GM23248 (cell line): Measurements from ENCODE around the gene ELOF1. TPM values are rescaled to one million over a fixed set of nuclear protein-coding genes. Genes with fewer than 3 reads are reported as not detected.

Experiments used
- DNase-seq: peaks from one replicate; pipeline ENCODE4 v3.0.0-alpha.2; 2015
- H2AFZ ChIP-seq: fragments of 200-600 bp; sonication (generic); 2 replicates; pipeline ENCODE4 v1.6.1; 2016; ENCODE audit warnings: antibody characterized with exemption
- H3F3A ChIP-seq: fragments of 200-600 bp; sonication (generic); 2 replicates; pipeline ENCODE4 v1.6.1; 2016; ENCODE audit warnings: mild to moderate bottlenecking, antibody characterized with exemption, mixed run types; ENCODE audit not compliant: insufficient read depth
- H3K27ac ChIP-seq: fragments of 200-600 bp; sonication (generic); 2 replicates; pipeline ENCODE4 v1.5.1; 2016; ENCODE audit warnings: mild to moderate bottlenecking
- H3K27me3 ChIP-seq: fragments of 200-600 bp; sonication (generic); replicated peaks from 2 replicates; pipeline ENCODE4 v1.6.1; 2016; ENCODE audit warnings: mild to moderate bottlenecking; ENCODE audit not compliant: insufficient read depth
- H3K36me3 ChIP-seq: fragments of 200-600 bp; sonication (generic); 2 replicates; pipeline ENCODE4 v1.6.1; 2016; ENCODE audit warnings: low read depth, mild to moderate bottlenecking
- H3K4me1 ChIP-seq: fragments of 200-600 bp; sonication (generic); 2 replicates; pipeline ENCODE4 v1.6.1; 2016; ENCODE audit warnings: mild to moderate bottlenecking; ENCODE audit not compliant: insufficient read depth
- H3K4me2 ChIP-seq: fragments of 200-600 bp; sonication (generic); one replicate; pipeline ENCODE4 v1.6.1; 2016; ENCODE audit warnings: mild to moderate bottlenecking; ENCODE audit not compliant: unreplicated experiment
- H3K4me3 ChIP-seq: fragments of 200-600 bp; sonication (generic); 2 replicates; pipeline ENCODE4 v1.5.1; 2016; ENCODE audit warnings: mild to moderate bottlenecking
- H3K79me2 ChIP-seq: fragments of 200-600 bp; sonication (generic); 2 replicates; pipeline ENCODE4 v1.6.1; 2016; ENCODE audit warnings: mild to moderate bottlenecking; ENCODE audit not compliant: insufficient read depth
- H3K9ac ChIP-seq: fragments of 200-600 bp; sonication (generic); 2 replicates; pipeline ENCODE4 v1.6.1; 2016; ENCODE audit warnings: mild to moderate bottlenecking
- H3K9me2 ChIP-seq: fragments of 200-600 bp; sonication (generic); 2 replicates; pipeline ENCODE4 v1.6.1; 2016; ENCODE audit warnings: mixed run types, mild to moderate bottlenecking, moderate library complexity; ENCODE audit not compliant: insufficient read depth
- H3K9me3 ChIP-seq: fragments of 200-600 bp; sonication (generic); one replicate; pipeline ENCODE4 v1.6.1; 2017; ENCODE audit warnings: low read depth
- H4K20me1 ChIP-seq: fragments of 200-600 bp; sonication (generic); 2 replicates; pipeline ENCODE4 v1.6.0; 2016; ENCODE audit not compliant: insufficient read depth
- EZH2 ChIP-seq: fragments of 200-600 bp; sonication (generic); IDR thresholded peaks from 2 replicates; pipeline ENCODE4 v1.6.1; 2018; ENCODE audit warnings: antibody characterized with exemption, mild to moderate bottlenecking; ENCODE audit not compliant: insufficient read depth, poor library complexity, severe bottlenecking
- EZH2phosphoT487 ChIP-seq: fragments of 200-600 bp; sonication (generic); IDR thresholded peaks from 2 replicates; pipeline ENCODE4 v1.6.1; 2018; ENCODE audit warnings: antibody characterized with exemption, moderate library complexity, mild to moderate bottlenecking, low read depth; ENCODE audit not compliant: insufficient read depth
- WGBS, 2 experiments: methylation state at CpG; one replicate each; pipeline ENCODE4 v1.1.6; 2015 to 2017; ENCODE audit warnings: low lambda C conversion rate in 2 of 2, low coverage in 1 of 2; ENCODE audit errors: missing lambda C conversion rate in 2 of 2; 5-methylcytosine and 5-hydroxymethylcytosine counted together
- in situ Hi-C: fragments of 300-500 bp; cut with MboI; formaldehyde crosslinking; loops from 2 replicates; pipeline ENCODE4 v1.15.0; 2020
- polyA plus RNA-seq: library from polyadenylated mRNA; unstranded; fragments of >200 nt; fragmentation: Nextera tagmentation; extraction: Ambion mirVana; gene quantifications from 2 replicates; pipeline ENCODE4 v1.2.1, GENCODE V29; 2016
- total RNA-seq: library from RNA; depleted of rRNA; stranded (reverse); fragments of >200 nt; shearing (Covaris generic); gene quantifications from 2 replicates; pipeline ENCODE4 v1.2.3, GENCODE V29; 2014

Gene ELOF1
- total and polyA plus RNA-seq, 2 experiments from 2014 or later = 50.6 to 71.8 TPM

GRCh38 chr19:11539495-11540365, 19.3 kb downstream of the ELOF1 start:
- Histone ChIP-seq H3K9me2 (no peaks in the 10 kb centered on the region), H3K4me1 (peaks cover 14% of the 10 kb centered on the region), H4K20me1 (no peaks in the 10 kb centered on the region), H3K4me3 (peak overlapping the region; percentile 65), H3K9me3 (no peaks in the 10 kb centered on the region), H3K27ac (no peak overlapping the region), H3K36me3 (no peaks in the 10 kb centered on the region), H3F3A (0 out of 2 replicates have a peak, but pooled peaks cover 3% of the 10 kb centered on the region), H3K79me2 (no peaks in the 10 kb centered on the region), H3K9ac (peak overlapping the region; percentile 56; the same call in 1 of the 2 replicates), H3K4me2 (peak overlapping the region; percentile 69), H2AFZ (peak overlapping the region; percentile 70), H3K27me3 (no peaks in the 10 kb centered on the region)
- DNase-seq = peak; percentile 58
- in situ Hi-C loops = no loop called here
- 12 to 27% methylated on average over 11 to 36 of the region's 36 CpGs for WGBS, 2 experiments
- TF ChIP-seq EZH2 = no peak
- no peak for TF ChIP-seq EZH2phosphoT487

DNA sequence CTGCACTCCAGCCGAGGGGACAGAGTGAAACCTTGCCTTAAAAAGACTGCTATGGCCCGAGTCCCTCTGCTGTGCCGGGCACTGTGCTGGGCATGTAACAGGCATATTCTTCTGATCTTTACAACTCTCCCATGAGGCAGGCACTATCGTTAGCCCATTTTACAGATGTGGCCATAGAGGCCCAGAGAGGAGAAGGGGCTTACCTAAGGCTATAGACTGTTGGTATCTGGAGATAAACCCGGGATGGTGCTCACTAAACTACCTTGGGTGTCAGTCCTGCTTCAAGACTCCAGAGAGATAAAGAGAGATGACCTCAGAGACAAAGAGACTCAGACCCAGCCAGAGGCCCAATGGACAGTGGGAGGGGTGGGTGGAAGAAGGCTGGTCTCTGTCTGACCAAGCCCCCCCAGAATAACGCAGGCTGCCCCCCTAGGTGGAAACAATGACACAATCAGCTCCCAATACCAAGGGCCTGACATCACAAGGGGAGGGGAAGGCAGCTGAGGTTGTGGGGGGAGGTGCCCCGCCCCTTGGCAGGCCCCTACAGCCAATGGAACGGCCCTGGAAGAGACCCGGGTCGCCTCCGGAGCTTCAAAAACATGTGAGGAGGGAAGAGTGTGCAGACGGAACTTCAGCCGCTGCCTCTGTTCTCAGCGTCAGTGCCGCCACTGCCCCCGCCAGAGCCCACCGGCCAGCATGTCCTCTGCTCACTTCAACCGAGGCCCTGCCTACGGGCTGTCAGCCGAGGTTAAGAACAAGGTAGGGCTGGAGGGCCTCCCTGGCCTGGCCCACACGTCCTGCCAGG, 20.6 kb downstream of the ELOF1 start, which contains the start of gene CNN1:
Gene CNN1 (plus strand): TSS at position 620 of the 805 bp plus-strand sequence. CDS start 77 bp downstream, at position 697.
- Histone ChIP-seq H2AFZ (peak within 1 kb of the TSS; percentile 70), H3K4me2 (peak within 1 kb of the TSS; percentile 69), H3K27me3 (no peaks in the 10 kb centered on the region), H3K4me1 (peaks cover 14% of the 10 kb centered on the region), H3K9me2 (no peaks in the 10 kb centered on the region), H3K9ac (peak within 1 kb of the TSS; percentile 37; the same call in 1 of the 2 replicates), H3K4me3 (peak within 1 kb of the TSS; percentile 48), H3K36me3 (no peaks in the 10 kb centered on the region), H3K9me3 (no peaks in the 10 kb centered on the region), H4K20me1 (no peaks in the 10 kb centered on the region), H3F3A (0 out of 2 replicates have a peak, but pooled peaks cover 8% of the 10 kb centered on the region), H3K79me2 (no peaks in the 10 kb centered on the region), H3K27ac (no peak within 1 kb of the TSS)
- no peak for TF ChIP-seq EZH2phosphoT487
- TF ChIP-seq EZH2 = no peak
- peak; percentile 77 for DNase-seq
- WGBS, 2 experiments = 30 to 31% methylated on average over 21 of the region's 21 CpGs
- in situ Hi-C loops = no loop called here

DNA sequence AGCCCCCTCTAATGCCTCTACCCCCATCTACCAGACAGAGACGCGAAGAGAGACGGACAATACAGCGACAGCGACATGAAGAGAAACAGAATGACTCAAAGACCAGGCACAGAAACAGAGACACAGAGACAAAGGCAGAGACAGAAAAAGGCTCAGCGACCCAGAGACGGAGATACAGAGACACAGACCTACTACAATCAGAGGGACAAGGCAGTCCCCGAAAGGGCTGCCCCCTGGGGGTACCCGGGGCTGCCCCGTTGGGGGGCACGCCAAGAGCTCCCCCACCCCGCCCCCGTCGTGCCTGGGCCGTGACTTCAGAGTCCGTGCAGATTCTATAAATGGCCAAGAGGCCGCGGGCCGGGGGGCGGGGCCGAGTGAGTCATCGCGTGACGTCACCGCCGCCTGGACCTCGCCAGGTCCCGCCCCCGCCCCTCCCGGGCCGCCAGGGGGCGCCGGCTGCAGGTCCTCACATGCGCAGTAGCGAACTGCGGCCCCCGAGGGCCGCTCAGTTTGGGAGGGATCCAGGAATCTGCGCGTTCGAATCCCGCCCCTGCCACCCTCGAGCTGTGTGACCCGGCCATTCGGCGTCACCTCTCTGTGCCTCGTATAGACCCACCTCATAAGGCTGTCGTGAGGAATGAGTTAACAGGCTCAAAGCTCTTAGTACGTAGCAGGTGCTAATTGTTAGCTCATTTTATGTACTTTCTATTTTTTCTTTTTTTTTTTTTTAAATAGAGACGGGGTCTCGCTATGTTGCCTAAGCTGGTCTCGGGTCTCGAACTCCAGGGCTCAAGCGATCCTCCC, 23.0 kb downstream of the ELOF1 start:
- TF ChIP-seq EZH2 = no peak
- TF ChIP-seq EZH2phosphoT487 = no peak
- no peaks in the 10 kb centered on the region for H3K79me2 ChIP-seq
- in situ Hi-C loops = no loop called here
- peak overlapping the region; percentile 78 for H2AFZ ChIP-seq
- H3K4me2 ChIP-seq = peak overlapping the region; percentile 78
- peak overlapping the region; percentile 56 for H3K4me3 ChIP-seq
- no peaks in the 10 kb centered on the region for H3K27me3 ChIP-seq
- H3K9ac ChIP-seq = peak overlapping the region; percentile 53
- H3K4me1 ChIP-seq = peaks cover 24% of the 10 kb centered on the region
- H3K36me3 ChIP-seq = no peaks in the 10 kb centered on the region
- H3K27ac ChIP-seq = peak overlapping the region; percentile 19
- H3K9me2 ChIP-seq = no peaks in the 10 kb centered on the region
- no peaks in the 10 kb centered on the region for H3K9me3 ChIP-seq
- peak; percentile 89 for DNase-seq
- 12 to 24% methylated on average over 28 to 52 of the region's 54 CpGs for WGBS, 2 experiments
- no peaks in the 10 kb centered on the region for H4K20me1 ChIP-seq
- H3F3A ChIP-seq = peaks cover 13% of the 10 kb centered on the region; the same call in 1 of the 2 replicates

- H3K4me1 ChIP-seq = peaks cover 24% of the 10 kb centered on the region
- no peak overlapping the region for H2AFZ ChIP-seq
- no peaks in the 10 kb centered on the region for H3K9me3 ChIP-seq
- no peak overlapping the region for H3K4me2 ChIP-seq
- DNase-seq = peak; percentile 30
- in situ Hi-C loops = no loop called here
- no peaks in the 10 kb centered on the region for H3K27me3 ChIP-seq
- no peak overlapping the region for H3K27ac ChIP-seq
- no peaks in the 10 kb centered on the region for H3K36me3 ChIP-seq
- H3K79me2 ChIP-seq = no peaks in the 10 kb centered on the region
- H3K4me3 ChIP-seq = no peak overlapping the region
- no peaks in the 10 kb centered on the region for H3K9me2 ChIP-seq
- H3K9ac ChIP-seq = no peak overlapping the region
- TF ChIP-seq EZH2phosphoT487 (no peak), EZH2 (no peak)
- 54% methylated on average over 5 of the region's 5 CpGs for WGBS, 2 experiments
- H3F3A ChIP-seq = peaks cover 13% of the 10 kb centered on the region; the same call in 1 of the 2 replicates
- H4K20me1 ChIP-seq = no peaks in the 10 kb centered on the region
These were observed 24.1 kb downstream of the ELOF1 start for GRCh38 chr19:11534948-11535347.
